Stimulated activated naive CD8-positive, alpha-beta T cell treated with anti-CD3 and anti-CD28 coated beads, Interleukin-15, Interleukin-2, amounts not matched to agents 100 U/mL and 50 U/mL, for 24 hours (primary cell): ENCODE data around the gene PLD5.

ENCODE experiments used
- ATAC-seq: fragments of 150-1000 bp; cut with Tn5 transposase; one replicate; pipeline ENCODE4 v1.10.0; 2021
- DNase-seq: peaks from one replicate; pipeline ENCODE4 v3.0.0; 2021

The PLD5 gene

GRCh38 chr1:242524571-242525359, at the start of gene PLD5:
PLD5 (minus strand) TSS chr1:242524697.
- no peak for DNase-seq
- ATAC-seq: no peak

GRCh38 chr1:242569867-242570266, 45.4 kb upstream of the PLD5 start:
- DNase-seq (no peak), ATAC-seq (no peak)

GRCh38 chr1:242568666-242569065, 44.2 kb upstream of the PLD5 start:
- DNase-seq (no peak), ATAC-seq (no peak)

GRCh38 chr1:242567596-242567995, 43.1 kb upstream of the PLD5 start:
- DNase-seq (no peak), ATAC-seq (no peak)

GRCh38 chr1:242556759-242557158, 32.3 kb upstream of the PLD5 start:
- no peak for DNase-seq
- ATAC-seq: no peak

GRCh38 chr1:242556276-242556675, 31.8 kb upstream of the PLD5 start:
- no peak for ATAC-seq
- DNase-seq: no peak

GRCh38 chr1:242554577-242554976, 30.1 kb upstream of the PLD5 start:
- ATAC-seq (no peak), DNase-seq (no peak)

- ATAC-seq (no peak), DNase-seq (no peak)
Observed at GRCh38 chr1:242546849-242547729, 22.6 kb upstream of the PLD5 start.

GRCh38 chr1:242546441-242546840, 21.9 kb upstream of the PLD5 start:
- no peak for DNase-seq
- ATAC-seq: no peak

GRCh38 chr1:242544071-242544470, 19.6 kb upstream of the PLD5 start:
- ATAC-seq: no peak

GRCh38 chr1:242542271-242542670, 17.8 kb upstream of the PLD5 start:
- no peak for DNase-seq
- no peak for ATAC-seq

More at GRCh38 chr1:242544071-242544470, 19.6 kb upstream of the PLD5 start:
- no peak for DNase-seq

- ATAC-seq (no peak), DNase-seq (no peak)
Observed at GRCh38 chr1:242535986-242536385, 11.5 kb upstream of the PLD5 start.

GRCh38 chr1:242534753-242535152, 10.3 kb upstream of the PLD5 start:
- DNase-seq (no peak), ATAC-seq (no peak)

GRCh38 chr1:242530761-242531160, 6.3 kb upstream of the PLD5 start:
- DNase-seq (no peak), ATAC-seq (no peak)

- ATAC-seq (no peak), DNase-seq (no peak)
Observed at GRCh38 chr1:242525769-242526168, 1.3 kb upstream of the PLD5 start.

- DNase-seq (no peak), ATAC-seq (no peak)
Observed at GRCh38 chr1:242525360-242525722, 844 bp upstream of the PLD5 start.

GRCh38 chr1:242523719-242524570, 552 bp downstream of the PLD5 start:
- ATAC-seq (peak; percentile 24), DNase-seq (peak; percentile 5)

- DNase-seq (no peak), ATAC-seq (no peak)
Observed at GRCh38 chr1:242522996-242523718, 1.3 kb downstream of the PLD5 start.

GRCh38 chr1:242522304-242522945, 2.1 kb downstream of the PLD5 start:
- DNase-seq (no peak), ATAC-seq (peak; percentile 42)

- ATAC-seq: no peak
Observed at GRCh38 chr1:242515555-242515954, 8.9 kb downstream of the PLD5 start.

GRCh38 chr1:242506724-242507123, 17.8 kb downstream of the PLD5 start:
- DNase-seq: no peak
- ATAC-seq: no peak

More at GRCh38 chr1:242515555-242515954, 8.9 kb downstream of the PLD5 start:
- no peak for DNase-seq
